Esophagus squamous epithelium (tissue), 5 donors: ENCODE results near the gene SPAG9. TPM values are rescaled to one million over a fixed set of nuclear protein-coding genes. Genes with fewer than 3 reads are reported as not detected.
"Not testable (repeated sequence)": the region's sequence is repeated elsewhere in the genome, so short reads cannot be mapped to it uniquely, and the experiment has no call there.

ENCODE experiments used
- DNase-seq: peaks from one replicate; lab custom pipeline; 2025; lab: John Stamatoyannopoulos, UW
- H3K27ac ChIP-seq, 4 donors: fragments of 200-600 bp; sonication (generic); one replicate each; pipeline ENCODE4 v1.5.1; 2016 to 2019; ENCODE audit warnings: mild to moderate bottlenecking in 1 of 4
- H3K27me3 ChIP-seq, 4 donors: fragments of 200-600 bp; sonication (generic); 1 replicate in 3 of 4; 2 replicates in 1 of 4; pipeline versions ENCODE4 v1.5.1 to v1.6.0; 2017 to 2021; ENCODE audit warnings: antibody characterized with exemption in 1 of 4
- H3K36me3 ChIP-seq, 3 donors: fragments of 200-600 bp; sonication (generic); one replicate each; pipeline ENCODE4 v1.5.1; 2016 to 2019
- H3K4me1 ChIP-seq, 3 donors: fragments of 200-600 bp; sonication (generic); one replicate each; pipeline ENCODE4 v1.5.1; 2017 to 2019
- H3K4me3 ChIP-seq, 4 donors: fragments of 200-600 bp; sonication (generic); 1 replicate in 3 of 4; 2 replicates in 1 of 4; pipeline ENCODE4 v1.5.1; 2016 to 2019; ENCODE audit warnings: mild to moderate bottlenecking in 2 of 4, moderate library complexity in 1 of 4
- H3K9me3 ChIP-seq, 3 donors: fragments of 200-600 bp; sonication (generic); one replicate each; pipeline ENCODE4 v1.5.1; 2016 to 2019
- CTCF ChIP-seq, 6 experiments: fragments of 450-650 bp in 4 of 6; fragments of 200-600 bp in 2 of 6; sonication (generic) in 2 of 6; IDR thresholded peaks; one replicate each; pipeline ENCODE4 v1.5.1; 2016 to 2019; ENCODE audit warnings: antibody characterized with exemption in 6 of 6, mild to moderate bottlenecking in 4 of 6, moderate library complexity in 4 of 6
- POLR2A ChIP-seq, 4 donors: fragments of 450-650 bp; IDR thresholded peaks; one replicate each; pipeline ENCODE4 v1.6.1; 2017; ENCODE audit warnings: antibody characterized with exemption in 4 of 4, mild to moderate bottlenecking in 4 of 4, moderate library complexity in 3 of 4
- WGBS, 2 donors: methylation state at CpG; one replicate each; pipeline ENCODE4 v1.1.5; 2018; 5-methylcytosine and 5-hydroxymethylcytosine counted together
- intact Hi-C: fragments of 100-400 bp; cut with DNase I; formaldehyde crosslinking; loops from one replicate; pipeline ENCODE4 v1.15.0; 2022
- total RNA-seq, 4 donors: library from RNA; depleted of rRNA; stranded (reverse); fragments of >200 nt; gene quantifications; one replicate each; pipeline ENCODE4 v1.1.0, GENCODE V29; 2016
- donor health status: DM: yes; HTN: yes; CAD: no.

The SPAG9 gene
- total RNA-seq, 4 donors from 2014 or later, result 25.6 to 88.5 (median 49.9) TPM

- WGBS, 2 donors, result 79 to 83% methylated on average over 2 of the region's 4 CpGs
- Histone ChIP-seq H3K27ac (no peak overlapping the region), H3K4me3 (no peak overlapping the region), H3K36me3 (peaks cover 0 to 8% (median 0%) of the 10 kb centered on the region in 3 donors), H3K27me3 (no peaks in the 10 kb centered on the region), H3K4me1 (peaks cover 11 to 50% (median 16%) of the 10 kb centered on the region in 3 donors), H3K9me3 (no peaks in the 10 kb centered on the region)
- intact Hi-C loops, result no loop called here
- TF ChIP-seq CTCF (IDR thresholded peaks at IDR 0.05), result no peak
- TF ChIP-seq POLR2A (IDR thresholded peaks at IDR 0.05), result no peak
- no peak for DNase-seq
These were observed 5.5 kb downstream of the SPAG9 start for GRCh38 chr17:51115179-51115578.

GRCh38 chr17:51112303-51113222 lies 8.1 kb downstream of the SPAG9 start:
- H3K9me3 ChIP-seq, DNase-seq, intact Hi-C loops, H3K27me3 ChIP-seq, H3K4me3 ChIP-seq: not testable (repeated sequence)
- Histone ChIP-seq H3K36me3 (peaks cover 0 to 15% (median 0%) of the 10 kb centered on the region in 3 donors), H3K27ac (peak overlapping the region in 2 of 4 donors; percentile 4 to 25), H3K4me1 (peaks cover 0 to 28% (median 0%) of the 10 kb centered on the region in 3 donors)
- WGBS, 2 donors, result 78 to 84% methylated on average over 13 to 16 of the region's 16 CpGs

GRCh38 chr17:51107778-51108177 lies 12.9 kb downstream of the SPAG9 start:
- no peaks in the 10 kb centered on the region for H3K27me3 ChIP-seq
- no peak for TF ChIP-seq CTCF (IDR thresholded peaks at IDR 0.05)
- no peak for TF ChIP-seq POLR2A (IDR thresholded peaks at IDR 0.05)
- peaks cover 0 to 25% (median 3%) of the 10 kb centered on the region in 3 donors for H3K4me1 ChIP-seq
- no peaks in the 10 kb centered on the region for H3K9me3 ChIP-seq
- H3K4me3 ChIP-seq, result no peak overlapping the region
- DNase-seq, result no peak
- intact Hi-C loops, result no loop called here
- H3K36me3 ChIP-seq, result peaks cover 0 to 15% (median 0%) of the 10 kb centered on the region in 3 donors
- H3K27ac ChIP-seq, result no peak overlapping the region
- WGBS, 2 donors, result 100% methylated on average over 1 of the region's 1 CpG

- Histone ChIP-seq H3K27ac (no peak overlapping the region), H3K4me3 (no peak overlapping the region), H3K27me3 (no peaks in the 10 kb centered on the region), H3K9me3 (no peaks in the 10 kb centered on the region), H3K36me3 (no peaks in the 10 kb centered on the region), H3K4me1 (peaks cover 0 to 17% (median 3%) of the 10 kb centered on the region in 3 donors)
- 82 to 89% methylated on average over 2 of the region's 2 CpGs for WGBS, 2 donors
- DNase-seq, result no peak
- intact Hi-C loops, result no loop called here
- no peak for TF ChIP-seq POLR2A (IDR thresholded peaks at IDR 0.05)
- no peak for TF ChIP-seq CTCF (IDR thresholded peaks at IDR 0.05)
These were observed 17.2 kb downstream of the SPAG9 start for GRCh38 chr17:51103451-51103850.

GRCh38 chr17:51103050-51103449 lies 17.6 kb downstream of the SPAG9 start:
- TF ChIP-seq POLR2A (IDR thresholded peaks at IDR 0.05), result no peak
- no peak for TF ChIP-seq CTCF (IDR thresholded peaks at IDR 0.05)
- H3K9me3 ChIP-seq, result no peaks in the 10 kb centered on the region
- DNase-seq, result no peak
- no peaks in the 10 kb centered on the region for H3K36me3 ChIP-seq
- H3K27ac ChIP-seq, result no peak overlapping the region
- WGBS, 2 donors, result 56% methylated on average over 3 of the region's 3 CpGs
- H3K4me1 ChIP-seq, result peaks cover 0 to 17% (median 3%) of the 10 kb centered on the region in 3 donors
- no peak overlapping the region for H3K4me3 ChIP-seq
- no peaks in the 10 kb centered on the region for H3K27me3 ChIP-seq
- intact Hi-C loops, result no loop called here
